HG02588 (cell line): ENCODE data around the gene PALLD.
"Not testable (repeated sequence)": the region's sequence is repeated elsewhere in the genome, so short reads cannot be mapped to it uniquely, and the experiment has no call there.

Experiments used
- ATAC-seq: cut with Tn5 transposase; IDR thresholded peaks from one replicate; pipeline ENCODE4 v1.9.1; 2021; ENCODE audit warnings: mild to moderate bottlenecking, moderate library complexity; ENCODE audit not compliant: unreplicated experiment

PALLD gene

GRCh38 chr4:168803732-168804131 is 306.9 kb downstream of the PALLD start:
- no peak for ATAC-seq

DNA sequence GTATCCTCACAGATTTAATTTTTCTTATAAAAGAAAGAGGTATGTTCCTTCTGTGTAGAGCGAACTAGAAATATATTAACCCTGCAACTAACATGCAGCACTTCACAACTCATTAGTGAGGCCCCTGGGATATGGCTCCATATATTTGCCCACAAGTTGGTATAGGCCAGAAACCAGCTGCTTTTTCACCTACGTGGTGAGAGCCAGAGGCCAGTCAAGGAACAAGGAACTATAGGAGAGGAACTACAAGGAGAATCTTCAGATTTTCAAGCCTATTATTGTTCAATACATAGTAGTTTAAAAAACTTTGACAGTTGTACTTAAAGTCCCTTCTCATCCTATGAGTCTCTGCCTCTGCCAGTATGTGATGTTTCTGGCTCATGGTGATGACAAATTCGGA is 307.3 kb downstream of the PALLD start:
- ATAC-seq: no peak

GRCh38 chr4:168805341-168805740 is 308.5 kb downstream of the PALLD start:
- ATAC-seq: no peak

GRCh38 chr4:168806247-168806646 is 309.4 kb downstream of the PALLD start:
- ATAC-seq: not testable (repeated sequence)

- no peak for ATAC-seq
Observed at GRCh38 chr4:168811207-168811606, 314.4 kb downstream of the PALLD start.

GRCh38 chr4:168811786-168812651 is 315.2 kb downstream of the PALLD start:
- ATAC-seq: no peak

DNA sequence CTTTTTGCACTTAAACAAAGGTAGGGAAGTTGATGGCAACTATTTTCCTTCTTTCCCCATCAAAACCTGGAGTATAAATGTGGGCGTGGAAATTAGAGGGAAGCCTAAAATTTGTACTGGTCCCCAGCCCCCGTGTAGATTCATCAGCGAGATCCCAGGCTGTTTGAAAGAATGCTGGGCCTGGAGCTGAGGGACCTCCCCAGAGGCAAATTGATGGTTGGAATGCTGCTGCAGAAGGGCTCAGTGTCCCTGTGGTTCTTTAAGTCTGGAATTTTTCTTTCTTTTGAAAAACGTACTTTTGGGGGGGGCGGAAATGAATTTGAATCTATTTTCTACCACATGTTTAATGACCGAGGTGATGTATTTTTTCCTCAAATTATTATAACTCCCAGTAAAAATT is 316.0 kb downstream of the PALLD start:
- no peak for ATAC-seq

DNA sequence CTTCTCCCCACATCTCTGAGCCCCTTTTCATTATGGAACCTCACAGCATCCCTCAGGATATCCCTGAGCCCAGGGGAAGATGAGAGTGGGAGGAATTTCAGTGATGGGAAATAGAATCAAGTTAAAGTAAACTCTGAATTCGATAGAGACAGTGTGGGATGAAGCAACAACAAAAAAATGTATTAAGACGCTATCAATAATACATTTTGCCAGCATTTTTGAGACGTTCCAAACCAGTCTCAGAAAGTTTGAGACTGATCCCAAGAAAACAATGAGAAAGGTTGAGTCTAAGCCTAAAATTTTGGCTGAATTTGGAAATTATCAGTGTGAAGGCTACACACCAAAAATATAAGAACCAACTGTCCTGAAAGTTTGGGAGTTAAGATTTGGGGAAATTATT is 317.0 kb downstream of the PALLD start:
- ATAC-seq: no peak

GRCh38 chr4:168815379-168816345 is 318.8 kb downstream of the PALLD start:
- ATAC-seq: no peak

GRCh38 chr4:168817370-168817769 is 320.5 kb downstream of the PALLD start:
- no peak for ATAC-seq

DNA sequence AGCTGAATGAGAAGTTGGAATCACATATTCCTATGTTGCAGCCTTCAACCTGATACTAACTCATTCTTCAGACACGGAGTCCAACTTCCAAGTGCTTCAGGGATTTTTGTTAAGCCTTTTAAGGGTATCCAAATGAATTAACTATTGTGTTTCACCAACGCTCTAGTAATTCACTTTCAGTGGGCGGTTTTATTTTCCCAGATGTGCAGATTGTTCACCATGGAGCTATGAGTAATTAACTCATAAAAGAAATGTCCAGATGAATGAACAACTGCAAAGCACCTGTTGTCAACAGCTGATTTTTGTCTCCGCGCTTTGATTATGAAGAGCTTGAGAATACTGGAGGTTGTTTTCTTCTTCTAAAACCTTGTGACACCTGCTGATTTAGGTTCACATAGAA is 325.6 kb downstream of the PALLD start:
- no peak for ATAC-seq

DNA sequence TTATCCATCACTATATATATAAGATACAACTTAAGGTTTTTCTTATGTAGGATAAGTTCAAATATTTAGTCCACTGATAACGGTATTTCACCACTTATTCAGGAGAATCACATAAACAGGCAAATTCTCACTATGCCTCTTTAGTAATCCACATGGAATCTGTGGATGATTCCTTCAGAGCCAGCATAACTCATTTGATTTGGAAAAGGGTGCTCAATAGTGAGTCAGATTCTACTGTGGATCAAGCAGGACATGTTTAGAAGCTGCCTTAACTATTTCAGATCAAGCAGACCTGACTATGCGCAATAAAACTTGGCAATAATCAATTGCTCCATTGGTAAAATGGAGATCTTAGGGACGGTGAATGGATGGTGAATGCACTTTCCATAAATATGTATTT is 329.1 kb downstream of the PALLD start:
- no peak for ATAC-seq

- no peak for ATAC-seq
Observed at GRCh38 chr4:168826620-168827019, 329.8 kb downstream of the PALLD start.

GRCh38 chr4:168830777-168831512 is 334.1 kb downstream of the PALLD start:
- ATAC-seq: no peak

DNA sequence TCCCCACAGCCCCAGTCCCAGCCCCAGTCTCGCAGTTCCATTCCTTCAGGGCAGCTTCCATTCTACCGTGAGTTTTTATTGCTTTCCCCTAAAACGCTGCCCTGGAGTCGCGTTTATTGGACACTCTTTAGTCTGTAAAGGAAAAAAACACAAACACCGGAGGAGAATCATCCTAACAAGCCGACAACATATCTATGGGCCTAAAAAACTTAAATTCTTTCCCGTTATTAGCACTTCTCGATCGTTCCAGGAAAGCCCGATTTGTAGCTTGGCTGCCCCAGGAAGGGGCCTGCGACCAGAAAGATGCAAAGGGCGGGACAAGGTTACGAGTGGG is 334.7 kb downstream of the PALLD start:
- no peak for ATAC-seq

DNA sequence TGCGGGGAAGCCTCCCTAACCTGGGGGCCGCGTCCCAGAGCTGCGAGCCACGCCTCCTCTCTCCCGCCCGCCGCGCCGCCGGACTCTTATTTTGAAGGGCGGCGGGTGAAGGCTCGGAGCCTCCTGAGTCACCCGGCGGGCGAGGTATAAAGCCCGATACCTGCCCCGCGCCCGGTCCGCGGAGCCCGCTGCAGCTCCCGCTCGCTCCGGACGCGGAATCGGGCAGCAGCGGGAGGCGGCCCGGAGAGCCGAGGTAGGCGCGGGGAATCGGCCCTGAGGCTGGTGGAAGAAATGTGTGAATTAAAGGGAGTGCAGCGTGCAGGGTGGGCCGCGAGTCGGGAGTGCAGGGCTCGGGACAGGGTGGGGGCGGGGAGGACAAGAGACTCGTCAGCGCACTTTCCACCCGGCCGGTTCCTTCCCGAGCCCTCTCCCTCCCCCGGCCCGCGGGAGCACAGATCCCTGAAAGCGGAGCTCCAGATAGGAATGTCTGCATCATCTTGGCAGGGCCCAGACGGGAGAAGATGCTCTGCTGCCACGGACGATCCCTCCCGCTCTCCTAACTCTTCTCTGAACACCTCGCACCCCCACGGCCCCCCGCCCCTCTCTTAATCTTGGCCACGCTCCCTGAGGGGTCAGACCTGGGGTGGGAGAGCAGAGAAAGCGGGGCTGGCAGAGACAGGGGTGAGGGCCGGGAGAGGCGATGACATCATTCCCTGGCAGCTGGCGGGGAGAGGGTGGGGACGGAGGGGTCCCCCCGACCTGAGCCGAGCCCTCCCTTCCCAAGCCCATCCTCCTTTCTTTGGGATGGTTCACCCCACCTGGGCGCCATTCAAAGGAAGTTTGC is 335.3 kb downstream of the PALLD start:
- peak; percentile 89 for ATAC-seq

DNA sequence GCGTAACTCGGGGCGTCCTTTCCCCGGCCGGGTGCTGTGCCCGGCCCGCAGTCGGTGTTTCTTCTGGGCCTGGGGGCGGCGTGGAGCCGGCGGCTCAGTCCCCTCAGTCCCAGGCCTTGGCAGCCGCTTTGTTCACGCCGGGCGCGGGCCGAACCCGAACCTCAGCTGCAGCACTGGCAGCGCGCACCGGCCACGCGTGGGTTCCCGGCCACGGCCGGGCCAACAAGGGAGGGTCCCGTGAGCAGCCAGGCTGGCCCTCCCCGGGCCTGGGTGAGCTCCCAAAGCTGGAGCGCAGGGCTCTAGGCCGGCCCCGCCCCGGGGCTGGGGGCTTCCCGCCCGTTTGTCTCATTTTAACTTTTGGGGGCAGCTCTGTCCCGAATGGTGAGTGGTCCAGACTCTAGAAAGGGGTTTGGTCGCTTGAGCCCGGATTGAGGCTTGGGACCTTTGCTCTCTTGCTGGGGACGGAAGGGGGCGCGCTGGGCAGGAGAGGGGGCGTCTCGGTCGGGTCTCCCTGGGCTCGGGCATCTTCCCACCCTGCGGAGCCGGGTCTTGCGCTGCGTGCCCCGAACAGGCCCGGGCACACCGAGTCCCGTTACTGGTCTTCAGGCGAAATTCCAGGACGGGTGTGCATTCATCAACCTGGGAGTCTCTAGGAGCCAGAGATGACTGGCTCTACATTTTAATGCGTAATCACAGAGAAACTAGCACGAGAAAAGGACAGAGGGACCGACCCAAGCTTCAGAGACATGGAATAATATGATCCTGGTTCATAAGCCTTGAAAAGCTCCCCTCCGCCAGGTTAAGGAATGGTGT is 336.1 kb downstream of the PALLD start:
- ATAC-seq: no peak

DNA sequence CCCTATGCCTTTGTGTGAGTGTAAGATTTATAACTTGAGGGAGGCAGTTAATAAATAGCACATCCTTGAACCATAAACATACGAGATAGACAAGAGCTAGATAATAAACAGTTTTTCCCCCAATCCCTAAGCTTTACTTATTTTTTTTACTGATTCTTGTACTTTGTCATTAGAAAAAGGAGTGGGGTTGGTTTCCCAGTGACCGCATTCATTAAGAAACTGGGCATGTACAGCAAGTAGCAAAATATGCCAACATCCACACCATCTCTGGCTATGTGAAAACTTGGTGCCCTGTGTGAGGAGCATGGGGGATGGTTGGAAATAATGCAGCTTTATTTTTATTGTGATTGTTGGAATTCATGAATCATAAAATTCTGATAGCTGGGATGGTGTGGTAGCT is 337.0 kb downstream of the PALLD start:
- ATAC-seq: no peak

- no peak for ATAC-seq
Observed at GRCh38 chr4:168835880-168836454, 339.1 kb downstream of the PALLD start.
